ENCODE measurements around the gene CHRNA9.
"Not testable (repeated sequence)": the region's sequence is repeated elsewhere in the genome, so short reads cannot be mapped to it uniquely, and the experiment has no call there.

Gene CHRNA9

GRCh38 chr4:40349561-40350198 is 14.5 kb downstream of the CHRNA9 start:
- DNase-seq: peak; percentile 32

GRCh38 chr4:40350627-40351227 is 15.6 kb downstream of the CHRNA9 start:
- DNase-seq: no peak

- no peak for DNase-seq
Measured at GRCh38 chr4:40354158-40354557, 19.0 kb downstream of the CHRNA9 start.

- peak; percentile 51 for DNase-seq
Measured at GRCh38 chr4:40355131-40355530, 20.0 kb downstream of the CHRNA9 start.

- no peak for DNase-seq
Measured at GRCh38 chr4:40357738-40358137, 22.6 kb downstream of the CHRNA9 start.

- DNase-seq: no peak
Measured at GRCh38 chr4:40361338-40361737, 26.2 kb downstream of the CHRNA9 start.

GRCh38 chr4:40363382-40363920 is 28.3 kb downstream of the CHRNA9 start:
- no peak for DNase-seq

GRCh38 chr4:40363945-40364344 is 28.8 kb downstream of the CHRNA9 start:
- no peak for DNase-seq

GRCh38 chr4:40365766-40366165 is 30.6 kb downstream of the CHRNA9 start:
- DNase-seq: no peak

GRCh38 chr4:40367451-40367850 is 32.3 kb downstream of the CHRNA9 start:
- no peak for DNase-seq

- no peak for DNase-seq
Measured at GRCh38 chr4:40369437-40370274, 34.5 kb downstream of the CHRNA9 start.

- DNase-seq: no peak
Measured at GRCh38 chr4:40372651-40373050, 37.5 kb downstream of the CHRNA9 start.

GRCh38 chr4:40373636-40374035 is 38.5 kb downstream of the CHRNA9 start:
- no peak for DNase-seq

GRCh38 chr4:40375095-40375494 is 40.0 kb downstream of the CHRNA9 start:
- DNase-seq: no peak

GRCh38 chr4:40375620-40376019 is 40.5 kb downstream of the CHRNA9 start:
- no peak for DNase-seq

- no peak for DNase-seq
Measured at GRCh38 chr4:40377512-40378365, 42.6 kb downstream of the CHRNA9 start.

- DNase-seq: no peak
Measured at GRCh38 chr4:40378619-40379018, 43.5 kb downstream of the CHRNA9 start.

- no peak for DNase-seq
Measured at GRCh38 chr4:40379248-40379647, 44.1 kb downstream of the CHRNA9 start.

GRCh38 chr4:40380647-40381046 is 45.5 kb downstream of the CHRNA9 start:
- DNase-seq: no peak

- no peak for DNase-seq
Measured at GRCh38 chr4:40388239-40388638, 53.1 kb downstream of the CHRNA9 start.

- DNase-seq: no peak
Measured at GRCh38 chr4:40389986-40390385, 54.9 kb downstream of the CHRNA9 start.

GRCh38 chr4:40392241-40392640 is 57.1 kb downstream of the CHRNA9 start:
- DNase-seq: not testable (repeated sequence)

GRCh38 chr4:40394236-40394635 is 59.1 kb downstream of the CHRNA9 start:
- DNase-seq: peak; percentile 44

Data from eye (tissue), 1 donor.